GM12891 (cell line): ENCODE measurements around the gene CD200.

Experiments used
- PAX5 ChIP-seq: IDR thresholded peaks from 2 replicates; pipeline ENCODE4 v1.6.1; 2011; ENCODE audit warnings: low read length, moderate library complexity, mild to moderate bottlenecking; ENCODE audit not compliant: insufficient read depth, severe bottlenecking
- POLR2A ChIP-seq: IDR thresholded peaks from 2 replicates; pipeline ENCODE4 v1.6.1; 2011; ENCODE audit warnings: low read depth, low read length, control low read depth
- POLR2AphosphoS5 ChIP-seq: IDR thresholded peaks from 2 replicates; pipeline ENCODE4 v1.6.1; 2011; ENCODE audit warnings: low read depth, low read length, control low read depth

- TF ChIP-seq PAX5, result no peak
- TF ChIP-seq POLR2AphosphoS5, result no peak
- TF ChIP-seq POLR2A, result no peak
These were observed 42.2 kb downstream of the CD200 start for GRCh38 chr3:112375117-112375516.
